ENCODE data around the gene SMAGP. TPM values are rescaled to one million over a fixed set of nuclear protein-coding genes. Genes with fewer than 3 reads are reported as not detected.
"Not testable (repeated sequence)": the region's sequence is repeated elsewhere in the genome, so short reads cannot be mapped to it uniquely, and the experiment has no call there.

Gene SMAGP
- total RNA-seq, 3 donors from 2014 or later, result 35.0 to 88.6 (median 85.6) TPM

GRCh38 chr12:51306507-51306906 lies 36.3 kb upstream of the SMAGP start:
- DNase-seq, result no peak
- ATAC-seq, result no peak
- TF ChIP-seq CTCF (IDR thresholded peaks at IDR 0.05), result no peak
- no peaks in the 10 kb centered on the region for H3K9me3 ChIP-seq
- H3K4me1 ChIP-seq (ENCODE audit: low read depth), result peaks cover 16% of the 10 kb centered on the region
- intact Hi-C loops (cut with DNase I, micrococcal nuclease), result no loop called here
- no peak overlapping the region for H3K4me3 ChIP-seq
- no peaks in the 10 kb centered on the region for H3K36me3 ChIP-seq (ENCODE audit: low read depth)

GRCh38 chr12:51300768-51301167 lies 30.6 kb upstream of the SMAGP start:
- H3K4me3 ChIP-seq; H3K9me3 ChIP-seq; H3K4me1 ChIP-seq (ENCODE audit: low read depth); DNase-seq; ATAC-seq; H3K36me3 ChIP-seq (ENCODE audit: low read depth); intact Hi-C loops (cut with DNase I, micrococcal nuclease): not testable (repeated sequence)

- no peaks in the 10 kb centered on the region for H3K9me3 ChIP-seq
- no peaks in the 10 kb centered on the region for H3K36me3 ChIP-seq (ENCODE audit: low read depth)
- ATAC-seq (no peak), DNase-seq (no peak)
- no peak for TF ChIP-seq CTCF (IDR thresholded peaks at IDR 0.05)
- H3K4me1 ChIP-seq (ENCODE audit: low read depth), result no peaks in the 10 kb centered on the region
- no peak overlapping the region for H3K4me3 ChIP-seq
- intact Hi-C loops (cut with DNase I, micrococcal nuclease), result no loop called here
Measured at GRCh38 chr12:51295651-51296050, 25.4 kb upstream of the SMAGP start.

GRCh38 chr12:51294097-51294496 lies 23.9 kb upstream of the SMAGP start:
- DNase-seq; H3K9me3 ChIP-seq; H3K4me1 ChIP-seq (ENCODE audit: low read depth); H3K4me3 ChIP-seq; ATAC-seq; H3K36me3 ChIP-seq (ENCODE audit: low read depth); intact Hi-C loops (cut with DNase I, micrococcal nuclease): not testable (repeated sequence)

GRCh38 chr12:51293696-51294095 lies 23.5 kb upstream of the SMAGP start:
- H3K4me1 ChIP-seq (ENCODE audit: low read depth), result no peaks in the 10 kb centered on the region
- no peaks in the 10 kb centered on the region for H3K36me3 ChIP-seq (ENCODE audit: low read depth)
- H3K9me3 ChIP-seq, result no peaks in the 10 kb centered on the region
- DNase-seq (no peak), ATAC-seq (no peak)
- intact Hi-C loops (cut with DNase I, micrococcal nuclease), result no loop called here
- TF ChIP-seq CTCF (IDR thresholded peaks at IDR 0.05), result no peak
- no peak overlapping the region for H3K4me3 ChIP-seq

- H3K4me3 ChIP-seq; H3K9me3 ChIP-seq; intact Hi-C loops (cut with DNase I, micrococcal nuclease); H3K36me3 ChIP-seq (ENCODE audit: low read depth); H3K4me1 ChIP-seq (ENCODE audit: low read depth): not testable (repeated sequence)
- peak; percentile 100 for ATAC-seq
- peak; percentile 91 to 93 (median 91) for DNase-seq
Measured at GRCh38 chr12:51291603-51292513, 21.6 kb upstream of the SMAGP start.

GRCh38 chr12:51285843-51286242 lies 15.6 kb upstream of the SMAGP start:
- intact Hi-C loops (cut with DNase I, micrococcal nuclease), result no loop called here

More at GRCh38 chr12:51285843-51286242, 15.6 kb upstream of the SMAGP start:
- Histone ChIP-seq H3K36me3 (ENCODE audit: low read depth) (no peaks in the 10 kb centered on the region), H3K4me1 (ENCODE audit: low read depth) (no peaks in the 10 kb centered on the region), H3K9me3 (no peaks in the 10 kb centered on the region), H3K4me3 (no peak overlapping the region)
- no peak for TF ChIP-seq CTCF (IDR thresholded peaks at IDR 0.05)
- no peak for ATAC-seq
- no peak for DNase-seq
